Fibroblast of villous mesenchyme (primary cell): ENCODE data around the gene ASTN2. TPM values are rescaled to one million over a fixed set of nuclear protein-coding genes. Genes with fewer than 3 reads are reported as not detected.

Source experiments
- DNase-seq: peaks from one replicate; pipeline ENCODE4 v3.0.0-alpha.2; 2010; ENCODE audit warnings: low read depth
- H3K4me3 ChIP-seq: 2 replicates; pipeline ENCODE4 v1.5.1; 2011; ENCODE audit warnings: low read depth, mild to moderate bottlenecking, low read length
- total RNA-seq: library from RNA; depleted of rRNA; stranded (reverse); fragments of >200 nt; gene quantifications from 2 replicates; pipeline ENCODE4 v1.2.3, GENCODE V29; 2012
- TF ChIP-seq, protein P1 (sequence below): IDR thresholded peaks from 2 replicates; pipeline ENCODE4 v1.5.1; 2012; ENCODE audit warnings: low read depth, mild to moderate bottlenecking, low read length; ENCODE audit not compliant: insufficient read depth

The ASTN2 gene
- total RNA-seq, 1 donor, result 5.6 TPM

- no peak for DNase-seq
- TF ChIP-seq, protein P1, sequence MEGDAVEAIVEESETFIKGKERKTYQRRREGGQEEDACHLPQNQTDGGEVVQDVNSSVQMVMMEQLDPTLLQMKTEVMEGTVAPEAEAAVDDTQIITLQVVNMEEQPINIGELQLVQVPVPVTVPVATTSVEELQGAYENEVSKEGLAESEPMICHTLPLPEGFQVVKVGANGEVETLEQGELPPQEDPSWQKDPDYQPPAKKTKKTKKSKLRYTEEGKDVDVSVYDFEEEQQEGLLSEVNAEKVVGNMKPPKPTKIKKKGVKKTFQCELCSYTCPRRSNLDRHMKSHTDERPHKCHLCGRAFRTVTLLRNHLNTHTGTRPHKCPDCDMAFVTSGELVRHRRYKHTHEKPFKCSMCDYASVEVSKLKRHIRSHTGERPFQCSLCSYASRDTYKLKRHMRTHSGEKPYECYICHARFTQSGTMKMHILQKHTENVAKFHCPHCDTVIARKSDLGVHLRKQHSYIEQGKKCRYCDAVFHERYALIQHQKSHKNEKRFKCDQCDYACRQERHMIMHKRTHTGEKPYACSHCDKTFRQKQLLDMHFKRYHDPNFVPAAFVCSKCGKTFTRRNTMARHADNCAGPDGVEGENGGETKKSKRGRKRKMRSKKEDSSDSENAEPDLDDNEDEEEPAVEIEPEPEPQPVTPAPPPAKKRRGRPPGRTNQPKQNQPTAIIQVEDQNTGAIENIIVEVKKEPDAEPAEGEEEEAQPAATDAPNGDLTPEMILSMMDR, result no peak
- H3K4me3 ChIP-seq, result no peak overlapping the region
These were observed 38.9 kb upstream of the ASTN2 start for GRCh38 chr9:117453737-117454136.

DNA sequence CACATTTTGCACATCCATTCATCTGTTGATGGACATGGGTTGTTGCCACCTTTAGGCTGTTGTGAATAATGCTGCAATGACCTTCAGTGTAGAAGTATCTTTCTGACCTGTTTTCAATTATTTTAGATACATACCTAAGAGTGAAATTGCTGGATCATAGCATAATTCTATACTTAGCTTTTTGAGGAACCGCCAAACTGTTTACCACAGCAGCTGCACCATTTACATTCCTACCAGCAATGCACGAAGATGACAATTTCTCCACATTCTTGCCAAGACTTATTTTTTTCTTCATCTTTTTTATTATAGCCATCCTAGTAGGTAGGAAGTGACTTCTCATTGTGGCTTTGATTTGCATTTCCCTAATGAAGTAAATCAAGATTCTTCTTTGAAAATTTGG is 36.5 kb upstream of the ASTN2 start:
- no peak overlapping the region for H3K4me3 ChIP-seq
- TF ChIP-seq, protein P1, result no peak
- DNase-seq, result no peak

DNA sequence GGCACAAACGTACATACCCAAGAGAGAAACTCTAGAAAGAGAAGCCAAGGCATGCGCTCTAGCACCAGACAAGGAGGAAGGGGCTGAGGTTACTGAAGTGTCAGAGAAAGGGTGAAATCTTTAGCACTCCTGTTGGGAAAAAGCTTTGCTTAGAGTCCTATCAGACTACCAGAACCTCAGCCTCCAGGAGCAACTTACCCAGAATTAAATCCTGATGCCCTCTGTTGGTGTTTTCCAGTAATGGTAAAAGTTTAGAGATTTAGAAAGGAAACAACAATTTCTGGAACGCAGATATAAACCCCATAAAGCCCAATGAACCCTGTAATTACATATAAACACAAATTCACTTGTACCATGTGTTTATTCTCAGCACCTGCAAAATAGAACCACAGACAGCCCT is 33.2 kb upstream of the ASTN2 start:
- TF ChIP-seq, protein P1, result no peak
- DNase-seq, result no peak
- H3K4me3 ChIP-seq, result no peak overlapping the region

DNA sequence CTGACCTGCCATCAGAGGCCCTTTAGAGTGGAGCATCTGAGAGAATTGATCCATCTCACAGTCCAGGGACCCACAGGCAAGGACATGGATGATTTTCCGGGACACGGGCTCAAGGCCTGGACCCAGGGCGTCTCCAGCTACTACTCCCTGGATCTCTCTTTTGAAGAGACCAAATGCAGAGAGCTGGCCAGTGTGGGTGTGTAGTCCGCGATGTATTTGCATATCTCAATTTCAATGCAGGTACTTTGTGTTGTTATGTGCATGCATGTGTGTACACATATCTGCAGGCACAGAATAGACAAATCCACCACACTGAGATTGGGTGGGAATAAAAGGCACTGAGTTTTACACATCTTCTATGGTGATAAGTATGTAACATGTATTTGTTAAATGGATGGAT is 30.8 kb upstream of the ASTN2 start:
- H3K4me3 ChIP-seq, result no peak overlapping the region
- DNase-seq, result no peak
- TF ChIP-seq, protein P1, result no peak

DNA sequence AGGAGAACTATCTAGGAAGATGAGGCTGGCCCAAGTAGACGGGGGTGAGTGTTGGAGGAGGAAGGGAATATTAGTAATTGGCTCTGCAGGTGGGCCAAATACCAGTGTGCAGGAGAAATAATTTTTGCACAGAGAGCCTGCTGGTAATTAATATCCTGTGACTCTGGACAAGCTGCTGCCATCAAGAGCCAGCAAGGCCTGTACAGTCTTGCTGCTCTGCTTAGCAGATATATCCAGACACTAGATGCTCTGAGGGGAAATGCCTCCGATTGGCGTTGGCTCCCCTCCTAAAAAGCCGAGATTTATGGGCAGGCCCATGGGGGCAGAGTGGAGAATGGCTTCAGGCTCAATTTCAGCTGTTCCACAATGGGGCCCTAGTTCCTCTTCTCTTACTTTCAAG is 29.6 kb upstream of the ASTN2 start:
- TF ChIP-seq, protein P1, result no peak
- DNase-seq, result no peak
- no peak overlapping the region for H3K4me3 ChIP-seq

GRCh38 chr9:117437283-117437682 is 22.4 kb upstream of the ASTN2 start:
- DNase-seq, result no peak
- no peak overlapping the region for H3K4me3 ChIP-seq
- TF ChIP-seq, protein P1, result no peak

DNA sequence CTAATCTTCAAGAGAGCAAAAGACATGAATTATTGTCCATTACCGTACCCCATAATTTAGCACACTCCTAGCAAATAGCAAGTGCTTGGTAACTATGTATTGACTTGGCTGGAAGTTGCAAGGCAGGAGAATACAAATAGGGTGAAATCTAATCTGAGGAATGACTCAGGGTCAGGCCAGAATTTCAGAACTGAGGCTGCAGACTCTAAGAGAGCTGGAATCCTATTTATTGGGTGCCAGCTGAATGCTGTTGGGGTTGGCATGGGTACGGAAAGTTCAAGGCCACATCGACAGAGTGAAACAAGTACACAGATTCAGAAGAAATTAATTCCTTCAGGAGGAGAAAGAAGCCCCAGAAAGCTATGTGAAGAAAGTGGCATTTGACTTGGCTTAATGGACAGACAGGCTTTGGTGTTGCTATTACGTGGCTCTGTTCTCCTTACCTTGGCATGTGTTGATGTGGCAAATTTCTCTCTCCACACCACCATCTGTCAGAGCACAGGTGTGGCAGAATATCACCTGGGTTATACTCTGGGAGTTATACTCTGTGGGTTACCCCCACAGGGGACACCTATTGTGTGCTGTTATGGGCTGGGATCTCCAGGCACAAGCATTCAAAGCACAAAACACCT is 20.9 kb upstream of the ASTN2 start:
- DNase-seq, result no peak
- TF ChIP-seq, protein P1, result no peak
- no peak overlapping the region for H3K4me3 ChIP-seq
